Stimulated activated CD4-positive, alpha-beta T cell treated with anti-CD3 and anti-CD28 coated beads, Interleukin-1b, Interleukin-23, amount 100 ng/mL, for 24 hours (primary cell): ENCODE data around the gene HBM.
"Not testable (repeated sequence)": the region's sequence is repeated elsewhere in the genome, so short reads cannot be mapped to it uniquely, and the experiment has no call there.

Experiments used
- DNase-seq, 4 experiments: peaks; one replicate each; pipeline ENCODE4 v3.0.0-alpha.2; 2020; ENCODE audit warnings: low read depth in 4 of 4, low spot score in 1 of 4

Gene HBM, protein sequence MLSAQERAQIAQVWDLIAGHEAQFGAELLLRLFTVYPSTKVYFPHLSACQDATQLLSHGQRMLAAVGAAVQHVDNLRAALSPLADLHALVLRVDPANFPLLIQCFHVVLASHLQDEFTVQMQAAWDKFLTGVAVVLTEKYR

DNA sequence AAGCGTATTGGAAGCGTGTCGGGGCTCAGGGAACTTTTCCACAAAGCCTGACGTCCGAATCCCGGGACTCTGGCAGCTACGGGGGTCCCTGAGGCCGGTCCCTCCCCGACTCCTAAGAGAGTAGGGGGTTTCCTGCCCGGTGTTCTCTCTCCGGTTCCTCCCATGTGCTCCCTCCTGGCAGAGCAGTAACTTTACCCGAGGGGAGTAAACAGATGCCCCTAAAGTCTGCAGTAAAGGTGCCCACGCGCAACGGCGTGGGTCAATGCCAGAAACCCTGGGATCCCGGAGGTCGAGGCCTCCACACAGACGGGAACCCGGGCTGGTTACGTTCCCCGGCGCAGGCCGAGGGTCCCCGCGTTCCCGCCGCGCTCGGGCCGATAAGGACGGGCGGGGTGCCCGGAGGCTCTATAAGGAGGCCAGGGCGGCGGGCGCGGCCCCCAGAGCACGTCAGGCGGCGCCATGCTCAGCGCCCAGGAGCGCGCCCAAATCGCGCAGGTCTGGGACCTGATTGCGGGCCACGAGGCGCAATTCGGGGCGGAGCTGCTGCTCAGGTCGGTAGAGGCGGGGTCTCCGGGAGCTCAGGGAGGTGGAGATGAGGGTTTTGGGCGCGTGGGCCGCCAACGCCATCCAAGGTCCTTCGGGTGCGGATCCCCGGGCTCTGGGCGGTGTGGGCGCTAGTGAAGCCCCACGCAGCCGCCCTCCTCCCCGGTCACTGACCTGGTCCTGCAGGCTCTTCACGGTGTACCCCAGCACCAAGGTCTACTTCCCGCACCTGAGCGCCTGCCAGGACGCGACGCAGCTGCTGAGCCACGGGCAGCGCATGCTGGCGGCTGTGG, at the start of gene HBM:
HBM (plus strand) TSS at position 440 of the 836 bp plus-strand sequence; CDS start at position 460, 20 bp downstream.
- DNase-seq, result no peak

DNA sequence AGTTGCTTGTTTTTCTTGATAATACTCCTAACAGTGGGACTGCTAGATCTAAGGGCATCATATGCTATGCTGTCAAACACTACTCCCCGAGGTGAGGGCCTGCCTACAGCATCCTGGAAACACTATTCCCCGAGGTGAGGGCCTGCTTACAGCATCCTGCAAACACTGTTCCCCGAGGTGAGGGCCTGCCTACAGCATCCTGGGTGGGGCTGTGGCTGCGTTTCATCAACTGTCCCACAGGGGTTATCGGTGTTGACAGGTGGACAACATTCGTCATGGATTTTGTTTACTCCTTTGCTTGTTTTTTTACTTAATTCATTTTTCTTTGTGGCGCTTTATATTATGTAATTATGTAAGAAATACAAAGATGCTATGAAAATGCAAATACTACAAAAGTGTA, 49.8 kb upstream of the HBM start:
- no peak for DNase-seq

DNA sequence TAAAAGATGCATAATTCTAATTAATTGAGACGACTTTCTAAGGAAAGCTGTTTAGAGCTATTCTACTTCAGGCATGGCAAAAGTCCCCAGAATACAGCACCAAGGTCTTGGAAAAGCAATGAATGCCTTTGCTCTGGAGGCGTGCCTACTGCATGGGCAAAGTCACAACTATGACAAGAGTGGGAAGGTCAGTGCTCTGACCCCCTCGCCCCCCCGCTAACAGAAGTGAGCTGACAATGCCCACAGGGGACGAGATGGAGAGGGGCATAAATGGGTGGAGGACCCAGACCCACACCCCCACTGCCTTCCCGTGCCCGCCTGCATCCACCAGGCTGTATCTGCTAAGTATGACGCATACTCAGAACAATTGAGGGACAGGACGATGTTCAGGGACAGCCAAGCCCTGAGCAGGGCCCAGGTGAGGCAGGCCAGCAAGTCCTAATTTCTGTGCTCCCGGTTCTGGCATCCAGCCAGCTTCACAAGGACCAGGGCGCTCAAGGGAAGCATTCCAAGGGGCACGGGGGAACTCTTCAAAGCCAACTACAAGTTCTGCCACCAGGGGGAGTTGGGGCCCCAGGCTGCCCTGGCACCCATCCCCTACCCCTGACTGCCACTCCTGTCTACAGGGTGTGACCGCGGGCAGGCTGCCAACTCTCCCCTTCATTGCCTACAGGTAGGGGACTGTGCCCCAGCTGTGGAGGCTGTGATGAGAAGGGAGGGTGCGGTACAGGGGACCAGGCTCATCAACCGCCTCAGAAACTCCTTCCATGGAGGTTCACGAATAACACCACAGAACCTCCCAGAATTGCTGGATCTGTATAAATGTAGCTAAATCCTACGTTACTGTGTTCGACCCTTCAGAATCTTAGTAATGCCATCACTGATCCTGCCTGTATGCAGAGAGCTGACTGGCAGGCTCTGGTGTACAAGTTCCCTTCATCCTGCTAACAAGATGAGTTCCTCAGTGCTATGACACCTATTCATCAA, 48.1 kb upstream of the HBM start:
- DNase-seq, result peak; percentile 37 to 55 (median 48)

DNA sequence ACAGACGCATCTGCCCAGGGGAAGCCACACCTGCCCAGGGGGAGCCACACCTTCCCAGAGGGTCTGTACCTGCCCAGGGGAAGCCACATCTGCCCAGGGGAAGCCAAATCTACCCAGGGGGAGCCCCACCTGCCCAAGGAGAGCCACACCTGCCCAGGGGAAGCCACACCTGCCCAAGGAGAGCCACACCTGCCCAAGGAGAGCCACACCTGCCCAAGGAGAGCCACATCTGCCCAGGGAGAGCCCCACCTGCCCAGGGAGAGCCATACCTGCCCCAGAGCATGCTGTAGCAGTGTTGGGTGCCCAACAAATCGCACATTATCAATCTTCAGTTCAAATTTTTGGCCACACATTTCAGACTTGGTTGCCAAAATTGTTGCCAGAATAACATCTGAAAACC, 46.9 kb upstream of the HBM start:
- no peak for DNase-seq

DNA sequence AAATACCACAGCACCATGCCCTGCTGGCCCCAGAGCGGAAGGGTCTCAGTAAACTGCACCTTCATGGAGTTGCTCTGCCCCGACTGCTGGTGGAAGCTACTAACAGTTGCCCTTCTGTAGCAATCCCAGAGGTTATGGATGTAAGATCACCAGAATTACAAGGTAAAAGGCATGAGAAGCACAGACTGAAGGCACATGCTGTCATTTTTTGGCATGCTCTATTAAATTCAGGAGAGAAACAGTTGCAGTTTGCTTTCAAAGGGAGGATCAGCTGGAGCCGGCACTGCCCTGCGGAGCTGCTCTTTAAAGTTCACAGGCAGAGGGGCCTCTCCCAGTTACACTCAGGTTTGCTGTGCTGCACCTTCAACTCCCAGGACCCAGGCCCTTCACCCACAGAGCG, 46.5 kb upstream of the HBM start:
- no peak for DNase-seq

DNA sequence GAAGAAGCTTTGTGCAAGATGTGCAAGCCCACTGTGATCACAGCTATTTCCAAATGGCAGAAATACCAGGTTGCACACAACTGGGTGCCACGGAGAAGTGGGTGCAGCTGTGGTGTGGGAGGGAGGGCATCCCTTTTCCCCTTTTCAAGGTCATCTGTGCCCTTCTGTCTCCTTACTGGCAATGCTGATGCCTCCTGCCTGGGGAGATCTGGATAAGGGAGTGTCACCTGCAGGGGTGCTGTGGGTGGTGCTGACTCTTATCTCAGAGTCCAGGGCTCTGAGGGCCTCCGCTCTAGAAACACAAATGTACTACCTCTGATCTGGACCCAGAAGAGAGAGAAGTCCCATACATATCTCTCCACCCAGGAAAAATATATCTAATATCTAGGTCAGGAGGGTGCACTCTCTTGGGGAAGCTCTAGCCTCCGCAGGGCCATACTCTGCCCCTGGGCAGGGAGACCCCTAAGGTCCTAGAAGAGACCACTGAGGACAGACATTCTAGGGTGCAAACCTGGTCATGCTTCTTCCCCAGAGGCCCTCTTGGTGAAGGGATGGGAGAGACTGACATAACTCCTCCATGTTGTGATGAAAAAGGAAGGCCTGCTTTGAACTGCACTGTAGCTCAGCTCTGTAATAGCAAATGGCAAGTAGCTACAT, 45.8 kb upstream of the HBM start:
- DNase-seq, result no peak

DNA sequence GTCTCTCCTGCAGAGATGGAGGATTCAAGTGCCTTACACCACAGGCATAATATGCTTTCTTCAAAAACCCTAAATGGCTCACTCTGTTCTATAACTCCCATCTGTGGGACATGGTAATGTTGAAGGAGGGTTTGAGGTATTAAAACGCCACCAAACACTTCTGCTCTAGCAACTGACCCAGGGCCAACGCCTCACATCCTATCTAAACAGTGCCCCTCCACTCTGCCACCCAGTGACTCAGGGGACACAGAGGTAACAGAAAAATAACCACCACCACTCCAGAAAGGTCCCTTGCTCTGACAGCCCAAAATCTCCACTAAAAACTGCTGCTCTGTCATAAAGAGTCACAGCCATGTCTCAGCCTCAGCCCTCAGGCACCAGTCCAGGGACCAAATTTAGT, 45.0 kb upstream of the HBM start:
- DNase-seq, result no peak

DNA sequence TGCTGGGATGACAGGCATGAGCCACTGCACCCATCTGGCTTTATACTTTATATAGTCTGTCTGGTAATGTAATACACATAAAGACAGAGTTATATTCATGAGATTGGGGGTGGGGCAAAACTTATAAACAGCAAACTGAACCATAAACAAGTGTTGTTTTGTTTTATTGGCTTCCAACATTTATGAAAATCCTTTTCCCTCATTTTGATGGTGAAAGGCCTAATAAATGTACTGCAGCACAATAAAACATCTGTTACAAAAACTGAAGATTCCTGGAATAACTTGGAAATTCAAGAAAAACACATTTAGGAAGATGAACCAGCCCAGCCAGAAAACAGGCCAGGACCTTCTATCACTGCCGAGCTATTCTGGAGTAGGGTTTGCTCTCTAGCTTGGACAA, 43.4 kb upstream of the HBM start:
- no peak for DNase-seq

DNA sequence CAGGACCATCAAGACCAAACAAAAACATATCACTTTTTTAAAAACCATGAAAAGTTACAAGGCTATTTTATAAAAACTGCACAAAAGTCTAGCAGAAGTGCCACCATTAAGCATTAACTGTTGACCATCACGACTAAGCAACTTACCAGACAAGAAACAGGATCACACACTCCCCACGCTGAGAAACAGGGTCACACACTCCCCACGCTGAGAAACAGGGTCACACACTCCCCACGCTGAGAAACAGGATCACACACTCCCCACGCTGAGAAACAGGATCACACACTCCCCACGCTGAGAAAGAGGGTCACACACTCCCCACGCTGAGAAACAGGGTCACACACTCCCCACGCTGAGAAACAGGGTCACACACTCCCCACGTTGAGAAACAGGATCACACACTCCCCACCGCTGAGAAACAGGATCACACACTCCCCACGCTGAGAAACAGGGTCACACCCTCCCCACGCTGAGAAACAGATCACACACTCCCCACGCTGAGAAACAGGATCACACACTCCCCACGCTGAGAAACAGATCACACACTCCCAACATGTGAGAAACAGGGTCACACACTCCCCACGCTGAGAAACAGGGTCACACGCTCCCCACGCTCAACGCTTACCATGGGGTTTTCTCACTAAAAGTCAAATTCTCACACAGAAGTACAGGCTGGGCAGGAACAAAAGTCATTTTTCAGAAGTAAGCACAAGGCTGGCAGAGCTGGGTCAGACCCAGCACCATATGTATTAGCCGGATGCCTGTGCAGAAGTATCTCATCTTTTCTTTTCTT, 42.0 kb upstream of the HBM start:
- not testable (repeated sequence) for DNase-seq

DNA sequence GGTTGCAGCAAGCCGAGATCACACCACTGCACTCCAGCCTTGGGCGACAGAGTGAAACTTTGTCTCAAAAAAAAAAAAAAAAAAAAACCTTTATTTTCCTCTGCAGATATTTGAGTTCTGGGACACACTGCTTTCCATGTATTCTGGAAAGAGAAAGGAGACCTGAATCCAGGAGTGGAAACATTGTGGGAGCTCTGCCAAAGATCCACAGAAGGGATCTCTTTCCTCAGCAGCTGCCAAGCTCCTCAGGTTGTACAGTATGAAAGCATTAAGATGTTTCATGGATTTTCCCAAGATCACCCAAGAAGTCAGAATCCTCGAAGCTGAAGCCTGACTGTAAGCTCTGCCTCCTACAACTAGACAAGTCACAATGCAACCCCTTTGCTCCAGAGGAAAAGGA, 40.8 kb upstream of the HBM start:
- DNase-seq, result no peak

DNA sequence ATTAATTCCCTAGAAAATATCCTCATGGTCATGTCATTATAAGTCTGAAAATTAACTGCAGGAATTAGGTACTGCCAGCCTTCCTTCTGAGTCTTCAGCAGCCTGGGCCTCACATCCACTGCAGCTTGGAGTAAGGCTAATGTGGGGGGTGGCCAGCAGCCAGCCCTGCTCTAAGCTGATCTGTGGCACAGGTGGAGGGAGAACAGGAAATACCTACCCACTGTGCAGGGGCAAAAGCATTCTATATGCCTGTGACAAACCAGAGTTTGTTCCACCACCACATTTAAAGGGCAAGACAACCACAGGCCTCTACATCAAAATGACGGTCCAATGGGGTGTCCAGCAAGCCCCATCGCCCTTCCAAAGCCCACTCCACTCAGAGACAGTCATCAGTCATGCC, 36.7 kb upstream of the HBM start:
- no peak for DNase-seq

DNA sequence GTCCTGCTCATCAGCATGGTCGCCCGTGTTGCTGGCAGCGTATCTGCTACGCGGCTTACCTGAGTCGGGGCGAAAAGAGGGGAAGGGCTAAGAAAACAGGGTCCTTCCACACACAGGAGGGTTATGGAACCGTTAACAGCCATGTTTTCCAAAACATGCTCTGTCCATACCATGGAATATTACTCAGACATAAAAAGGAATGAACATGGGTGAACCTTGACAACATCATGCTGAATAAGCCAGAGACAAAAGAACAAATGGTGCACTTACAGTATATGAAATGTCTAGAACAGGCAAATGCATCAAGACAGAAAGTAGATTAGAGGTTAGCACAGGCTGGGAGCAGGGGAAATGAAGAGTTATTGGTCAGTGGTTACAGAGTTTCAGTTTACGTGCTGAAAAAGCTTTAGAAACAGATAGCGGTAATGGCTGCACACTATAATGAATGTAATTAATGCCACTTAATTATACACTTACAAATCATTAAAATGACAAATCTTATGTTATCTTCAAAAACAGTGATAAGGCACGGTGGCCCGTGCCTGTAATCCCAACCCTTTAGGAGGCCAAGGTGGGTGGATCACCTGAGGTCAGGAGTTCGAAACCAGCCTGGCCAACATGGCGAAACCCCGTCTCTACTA, 35.1 kb upstream of the HBM start:
- no peak for DNase-seq

DNA sequence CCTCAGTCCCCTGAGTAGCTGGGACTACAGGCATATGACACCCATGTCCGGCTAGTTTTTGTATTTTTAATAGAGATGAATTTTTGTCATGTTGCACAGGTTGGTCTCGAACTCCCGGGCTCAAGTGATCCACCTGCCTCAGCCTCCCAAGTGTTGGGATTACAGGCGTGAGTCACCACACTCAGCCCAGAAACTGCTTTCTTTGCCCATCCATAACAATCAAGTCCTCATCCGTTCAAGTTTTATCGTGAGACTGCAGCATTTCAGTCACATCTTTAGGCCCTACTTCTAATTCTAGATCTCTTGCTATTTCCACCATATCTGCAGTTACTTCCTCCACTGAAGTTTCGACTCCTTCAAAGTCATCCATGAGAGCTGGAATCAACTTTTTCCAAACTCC, 33.7 kb upstream of the HBM start:
- no peak for DNase-seq

DNA sequence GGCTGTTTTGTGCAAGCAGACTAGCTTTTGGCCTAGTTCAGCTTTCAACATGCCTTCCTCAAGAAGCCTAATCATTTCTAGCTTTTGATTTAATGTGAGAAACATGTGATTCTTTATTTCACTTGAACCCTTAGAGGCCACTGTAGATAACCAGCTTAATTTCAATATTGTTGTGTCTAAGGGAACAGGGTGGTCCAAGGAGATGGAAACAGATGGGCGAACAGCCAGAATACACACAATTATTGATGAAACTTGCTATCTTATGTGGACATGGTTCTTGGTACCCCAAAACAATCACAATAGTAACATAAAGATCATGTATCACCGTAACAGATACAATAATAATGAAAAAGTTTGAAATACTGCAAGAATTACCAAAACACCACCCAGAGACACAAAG, 32.1 kb upstream of the HBM start:
- no peak for DNase-seq

DNA sequence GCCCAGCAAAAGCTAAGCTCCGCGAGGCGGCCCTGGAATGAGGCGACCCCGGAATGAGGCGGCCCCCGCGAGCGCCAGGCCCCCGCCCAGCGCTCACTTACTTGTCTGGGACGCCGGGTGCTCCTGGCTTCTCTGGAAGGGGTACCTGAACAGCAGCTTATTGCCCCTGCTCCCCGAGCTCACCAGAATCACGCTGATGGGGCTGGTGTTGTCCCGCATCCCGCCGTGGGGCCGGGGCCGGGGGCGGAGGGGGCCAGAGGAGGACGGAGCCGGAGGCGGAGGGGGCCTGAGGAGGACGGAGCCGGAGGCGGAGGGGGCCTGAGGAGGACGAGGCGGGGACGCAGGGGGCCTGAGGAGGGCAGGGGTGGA, 27.7 kb upstream of the HBM start:
- peak in 1 of 4 experiments; percentile 11 for DNase-seq

DNA sequence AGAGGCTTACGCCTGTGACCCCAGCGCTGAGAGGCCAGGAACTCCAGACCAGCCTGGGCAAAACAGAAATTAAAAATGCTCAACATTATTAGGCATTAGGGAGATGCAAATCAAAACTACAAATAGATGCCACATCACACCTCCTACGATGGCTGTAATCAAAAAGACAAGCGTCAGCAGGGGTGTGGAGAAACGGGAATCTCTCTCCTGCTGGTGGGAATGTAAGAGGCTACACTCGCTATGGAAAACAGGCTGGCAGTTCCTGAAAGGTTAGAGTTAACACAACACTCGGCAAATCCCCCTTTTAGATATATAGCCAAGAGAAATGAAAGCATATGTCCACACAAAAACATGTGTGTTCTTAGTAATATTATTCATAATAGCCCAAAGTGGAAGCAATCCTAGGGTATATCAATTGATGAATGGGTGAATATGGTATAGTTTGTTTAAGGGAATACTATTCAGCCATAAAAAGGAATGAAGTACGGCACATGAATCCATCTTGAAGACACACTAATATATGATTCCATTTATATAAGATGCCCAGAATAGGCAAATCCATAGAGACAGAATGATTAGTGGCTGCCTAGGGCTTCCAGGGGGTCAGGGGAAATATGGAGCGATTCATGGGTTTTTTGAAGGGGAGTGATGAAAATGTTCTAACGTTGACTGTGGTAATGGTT, 25.5 kb upstream of the HBM start:
- no peak for DNase-seq

DNA sequence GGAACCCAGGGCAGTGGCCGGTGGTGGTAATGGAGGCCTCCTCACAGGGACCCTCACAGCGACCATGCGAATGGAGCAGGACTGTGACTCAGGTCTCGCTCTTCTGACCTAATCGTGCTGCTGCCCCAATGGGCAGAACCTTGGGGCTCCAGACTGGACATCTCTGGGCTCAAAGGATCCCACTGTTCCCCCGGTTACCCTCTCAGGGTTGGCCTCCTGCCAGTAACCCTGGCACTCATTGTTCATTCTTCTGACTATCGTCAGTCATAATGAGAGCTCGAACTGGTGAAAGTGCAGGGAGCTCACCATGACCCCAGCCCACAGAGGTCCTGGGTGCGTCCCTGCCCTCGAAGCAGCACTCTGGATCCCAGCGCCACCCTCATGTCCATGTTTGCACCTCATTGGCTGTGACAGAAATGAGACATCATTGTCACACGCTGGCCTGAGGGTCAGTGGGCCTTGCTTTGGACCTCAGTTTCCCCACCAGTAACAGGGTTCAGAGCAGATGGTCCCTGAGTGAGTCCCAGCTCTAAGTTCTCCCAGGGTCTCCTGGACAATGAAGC, 23.3 kb upstream of the HBM start:
- DNase-seq, result no peak

DNA sequence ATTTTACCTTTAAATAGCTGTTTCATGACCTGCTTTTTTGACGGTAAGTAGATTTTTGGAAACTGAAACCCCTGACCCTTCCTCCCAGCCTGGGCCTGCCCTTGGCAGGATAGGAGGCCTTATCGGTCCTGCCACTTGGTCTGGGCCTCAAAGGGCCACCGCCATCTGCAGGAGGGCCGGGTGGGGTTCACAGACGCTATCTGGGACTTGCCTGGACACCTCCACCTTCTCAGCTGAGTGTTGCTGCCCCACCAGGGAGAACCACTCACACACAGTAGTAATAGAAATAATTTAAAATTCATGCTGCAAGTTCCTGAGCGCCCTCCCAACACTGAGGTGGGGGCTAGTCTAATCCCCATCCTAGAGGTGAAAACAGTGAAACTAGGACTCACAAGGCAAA, 22.7 kb upstream of the HBM start:
- no peak for DNase-seq

DNA sequence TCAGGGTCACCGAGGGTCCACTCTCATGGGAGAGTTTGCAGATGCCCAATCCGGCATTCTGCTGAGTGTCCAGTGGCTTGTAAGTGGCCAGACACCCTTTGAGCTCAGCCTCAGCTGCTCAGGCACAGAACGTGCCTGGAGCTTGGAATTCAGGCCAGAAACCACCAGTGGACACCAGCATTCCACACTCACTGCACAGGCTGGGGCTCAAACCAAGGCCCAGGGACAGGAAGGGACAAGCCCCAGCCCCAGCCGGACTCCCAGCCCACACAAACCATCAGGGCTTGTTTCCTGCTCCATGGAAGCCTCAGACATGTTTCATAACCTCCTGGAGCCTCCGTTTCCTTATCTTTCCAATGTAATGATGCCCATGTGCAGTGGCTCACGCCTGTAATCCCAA, 22.3 kb upstream of the HBM start:
- no peak for DNase-seq
